ENCODE results near the gene ADAMTS14. TPM values are rescaled to one million over a fixed set of nuclear protein-coding genes. Genes with fewer than 3 reads are reported as not detected.

The ADAMTS14 gene
- total RNA-seq, 1 experiment from 2014 or later = 2.1 TPM

- no peak for TF ChIP-seq GRHL2 (CRISPR knock-in tag; IDR thresholded peaks at IDR 0.05; ENCODE audit: insufficient replicate concordance, severe bottlenecking)
Measured at GRCh38 chr10:70748801-70749573, 76.7 kb downstream of the ADAMTS14 start (continued).

GRCh38 chr10:70749756-70750155 is 77.5 kb downstream of the ADAMTS14 start:
- TF ChIP-seq HMGA2 (CRISPR knock-in tag; IDR thresholded peaks at IDR 0.05) (no peak), OVOL2 (CRISPR knock-in tag; IDR thresholded peaks at IDR 0.05; ENCODE audit: borderline replicate concordance) (no peak), EMX1 (CRISPR knock-in tag; IDR thresholded peaks at IDR 0.05) (no peak), ZNF512 (CRISPR knock-in tag; IDR thresholded peaks at IDR 0.05; ENCODE audit: borderline replicate concordance) (no peak), ZNF423 (CRISPR knock-in tag; IDR thresholded peaks at IDR 0.05) (no peak), PRDM15 (CRISPR knock-in tag; IDR thresholded peaks at IDR 0.05) (no peak), ZNF671 (CRISPR knock-in tag; IDR thresholded peaks at IDR 0.05) (no peak), TEAD4 (CRISPR knock-in tag; IDR thresholded peaks at IDR 0.05) (no peak), ZNF232 (CRISPR knock-in tag; IDR thresholded peaks at IDR 0.05) (no peak), ZSCAN18 (CRISPR knock-in tag; IDR thresholded peaks at IDR 0.05) (no peak), SP1 (CRISPR knock-in tag; conservative IDR thresholded peaks at IDR 0.05) (no peak), CREB1 (CRISPR knock-in tag; IDR thresholded peaks at IDR 0.05) (no peak), ZMAT4 (CRISPR knock-in tag; IDR thresholded peaks at IDR 0.05) (no peak), AR (CRISPR knock-in tag; IDR thresholded peaks at IDR 0.05) (no peak), RORB (CRISPR knock-in tag; IDR thresholded peaks at IDR 0.05) (no peak)
- Mint-ChIP-seq H3K27ac (no peak overlapping the region), H3K9me3 (0 out of 2 replicates have a peak, but pooled peaks cover 3% of the 10 kb centered on the region), H3K4me3 (no peak overlapping the region), H3K4me1 (peaks cover 15% of the 10 kb centered on the region), H3K36me3 (no peaks in the 10 kb centered on the region), H3K27me3 (ENCODE audit: low read depth) (no peaks in the 10 kb centered on the region)
- ChIA-PET POLR2A (no interaction called here), CTCF (no interaction called here)
- ATAC-seq (no peak), DNase-seq (ENCODE audit: low spot score) (no peak)

All from WTC11 (cell line).